ENCODE measurements around the gene D2HGDH. TPM values are rescaled to one million over a fixed set of nuclear protein-coding genes. Genes with fewer than 3 reads are reported as not detected.

D2HGDH gene
- total RNA-seq, 1 donor from 2014 or later, result 55.4 TPM

DNA sequence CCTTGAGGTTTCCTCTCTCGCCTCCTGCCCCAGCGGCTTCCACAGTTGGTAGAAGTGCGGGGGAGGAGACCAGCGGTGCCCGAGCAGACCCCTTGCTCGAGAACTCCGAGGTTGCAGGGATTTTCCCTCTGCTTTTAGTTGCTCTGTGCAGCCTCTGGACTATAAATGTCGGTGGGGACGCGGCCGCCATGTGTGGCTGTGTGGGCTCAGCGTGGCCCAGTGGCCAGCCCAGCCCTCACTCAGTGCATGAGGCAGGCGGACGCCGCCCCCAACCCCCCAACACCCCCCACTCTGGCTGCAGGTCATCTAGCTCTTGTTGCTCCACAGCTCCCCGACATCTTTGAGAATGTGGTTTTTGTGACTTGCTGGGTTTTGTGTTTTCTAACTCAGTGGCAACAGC is 15.3 kb upstream of the D2HGDH start:
- peaks cover 72% of the 10 kb centered on the region for H3K36me3 Mint-ChIP-seq (ENCODE audit: low read depth)
- intact Hi-C loops (cut with micrococcal nuclease), result no loop called here
- POLR2A ChIA-PET, result interaction anchor here (0.6 kb wide), 1 partner anchor 21 kb away, joined by 6 read pairs; no protein-coding TSS in a partner anchor
- DNase-seq (no peak), ATAC-seq (ENCODE audit: low read depth) (no peak)
- H3K4me1 Mint-ChIP-seq, result no peaks in the 10 kb centered on the region
- H3K27ac Mint-ChIP-seq, result no peak overlapping the region
- no peaks in the 10 kb centered on the region for H3K9me3 Mint-ChIP-seq
- TF ChIP-seq, protein P1, sequence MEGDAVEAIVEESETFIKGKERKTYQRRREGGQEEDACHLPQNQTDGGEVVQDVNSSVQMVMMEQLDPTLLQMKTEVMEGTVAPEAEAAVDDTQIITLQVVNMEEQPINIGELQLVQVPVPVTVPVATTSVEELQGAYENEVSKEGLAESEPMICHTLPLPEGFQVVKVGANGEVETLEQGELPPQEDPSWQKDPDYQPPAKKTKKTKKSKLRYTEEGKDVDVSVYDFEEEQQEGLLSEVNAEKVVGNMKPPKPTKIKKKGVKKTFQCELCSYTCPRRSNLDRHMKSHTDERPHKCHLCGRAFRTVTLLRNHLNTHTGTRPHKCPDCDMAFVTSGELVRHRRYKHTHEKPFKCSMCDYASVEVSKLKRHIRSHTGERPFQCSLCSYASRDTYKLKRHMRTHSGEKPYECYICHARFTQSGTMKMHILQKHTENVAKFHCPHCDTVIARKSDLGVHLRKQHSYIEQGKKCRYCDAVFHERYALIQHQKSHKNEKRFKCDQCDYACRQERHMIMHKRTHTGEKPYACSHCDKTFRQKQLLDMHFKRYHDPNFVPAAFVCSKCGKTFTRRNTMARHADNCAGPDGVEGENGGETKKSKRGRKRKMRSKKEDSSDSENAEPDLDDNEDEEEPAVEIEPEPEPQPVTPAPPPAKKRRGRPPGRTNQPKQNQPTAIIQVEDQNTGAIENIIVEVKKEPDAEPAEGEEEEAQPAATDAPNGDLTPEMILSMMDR (IDR thresholded peaks at IDR 0.05), result no peak
- CTCF ChIA-PET, result interaction anchor here (1.2 kb wide), 1 partner anchor 9 kb away, joined by 3 read pairs; no protein-coding TSS in a partner anchor
- no peak overlapping the region for H3K4me3 Mint-ChIP-seq
- H3K27me3 Mint-ChIP-seq, result no peaks in the 10 kb centered on the region

DNA sequence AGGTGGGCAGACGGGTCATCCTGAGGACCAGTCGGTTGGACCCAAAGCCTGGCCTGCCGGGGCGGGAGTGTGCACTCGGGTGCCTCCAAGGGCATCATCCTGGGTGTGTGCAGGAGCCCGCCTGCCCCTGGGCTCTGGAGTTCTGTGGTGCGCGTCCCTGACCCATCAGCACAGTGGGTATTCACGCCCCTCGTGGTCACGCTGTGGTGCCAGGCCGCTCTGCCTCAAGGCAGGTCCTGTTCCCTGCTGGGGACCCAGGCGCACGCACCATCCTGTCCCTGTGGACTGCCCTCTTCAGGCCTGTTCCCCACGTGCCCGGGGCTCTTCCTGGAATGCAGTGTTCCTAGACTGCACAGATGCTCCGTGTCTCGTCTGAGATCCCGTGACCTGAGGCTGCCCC is 14.3 kb upstream of the D2HGDH start:
- CTCF ChIA-PET, result interaction anchor here (1.2 kb wide), 1 partner anchor 10 kb away, joined by 3 read pairs; no protein-coding TSS in a partner anchor
- peaks cover 71% of the 10 kb centered on the region for H3K36me3 Mint-ChIP-seq (ENCODE audit: low read depth)
- no peak overlapping the region for H3K27ac Mint-ChIP-seq
- POLR2A ChIA-PET, result no interaction called here
- H3K4me1 Mint-ChIP-seq, result no peaks in the 10 kb centered on the region
- TF ChIP-seq, protein P1 (IDR thresholded peaks at IDR 0.05), result no peak
- ATAC-seq (ENCODE audit: low read depth), result no peak
- intact Hi-C loops (cut with micrococcal nuclease), result no loop called here
- H3K4me3 Mint-ChIP-seq, result no peak overlapping the region
- DNase-seq, result no peak
- no peaks in the 10 kb centered on the region for H3K27me3 Mint-ChIP-seq
- no peaks in the 10 kb centered on the region for H3K9me3 Mint-ChIP-seq

DNA sequence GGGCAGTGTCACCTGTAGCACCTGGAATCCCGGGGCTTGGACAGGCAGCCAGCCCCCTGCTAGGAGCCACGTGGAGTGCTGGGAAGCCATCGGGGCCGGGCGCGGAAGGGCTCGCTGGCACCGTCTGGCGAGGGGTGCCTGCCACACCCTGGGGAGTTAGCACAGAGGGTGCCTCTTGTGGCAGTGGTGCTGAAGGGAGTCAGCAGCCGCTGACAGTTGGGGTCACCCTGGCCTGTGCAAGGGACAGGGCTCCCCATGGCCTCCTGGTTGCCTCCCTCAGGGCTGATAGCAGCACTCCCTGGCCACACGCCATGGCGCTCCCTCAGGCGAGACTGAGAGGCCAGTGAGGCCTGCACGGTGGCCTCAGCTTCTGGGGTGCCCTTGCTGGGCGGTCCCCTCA is 13.9 kb upstream of the D2HGDH start:
- no peaks in the 10 kb centered on the region for H3K9me3 Mint-ChIP-seq
- ChIA-PET CTCF (no interaction called here), POLR2A (interaction anchor here (0.8 kb wide), 1 partner anchor 19 kb away, joined by 3 read pairs; no protein-coding TSS in a partner anchor)
- ATAC-seq (ENCODE audit: low read depth) (no peak), DNase-seq (no peak)
- intact Hi-C loops (cut with micrococcal nuclease), result no loop called here
- no peaks in the 10 kb centered on the region for H3K27me3 Mint-ChIP-seq
- H3K27ac Mint-ChIP-seq, result no peak overlapping the region
- H3K4me1 Mint-ChIP-seq, result no peaks in the 10 kb centered on the region
- H3K36me3 Mint-ChIP-seq (ENCODE audit: low read depth), result peaks cover 72% of the 10 kb centered on the region
- no peak overlapping the region for H3K4me3 Mint-ChIP-seq
- TF ChIP-seq, protein P1 (IDR thresholded peaks at IDR 0.05), result no peak

- Mint-ChIP-seq H3K9me3 (no peaks in the 10 kb centered on the region), H3K27ac (no peak overlapping the region), H3K4me3 (no peak overlapping the region), H3K27me3 (no peaks in the 10 kb centered on the region), H3K4me1 (no peaks in the 10 kb centered on the region), H3K36me3 (ENCODE audit: low read depth) (peaks cover 62% of the 10 kb centered on the region)
- ChIA-PET POLR2A (interaction anchor here (1.0 kb wide), 1 partner anchor 10 kb away, joined by 8 read pairs; no protein-coding TSS in a partner anchor), CTCF (no interaction called here)
- DNase-seq (no peak), ATAC-seq (ENCODE audit: low read depth) (no peak)
- intact Hi-C loops (cut with micrococcal nuclease), result no loop called here
- TF ChIP-seq, protein P1 (IDR thresholded peaks at IDR 0.05), result no peak
These were observed 12.6 kb upstream of the D2HGDH start for GRCh38 chr2:241721852-241722251.

GRCh38 chr2:241722896-241723454 is 11.5 kb upstream of the D2HGDH start:
- no peaks in the 10 kb centered on the region for H3K4me1 Mint-ChIP-seq
- intact Hi-C loops (cut with micrococcal nuclease), result no loop called here
- ChIA-PET CTCF (interaction anchor here (1.0 kb wide), 1 partner anchor 10 kb away, joined by 3 read pairs; no protein-coding TSS in a partner anchor), POLR2A (interaction anchor here (1.1 kb wide), 1 partner anchor 11 kb away, joined by 3 read pairs; the partner anchor contains the start of gene D2HGDH)
- no peaks in the 10 kb centered on the region for H3K9me3 Mint-ChIP-seq
- ATAC-seq (ENCODE audit: low read depth), result no peak
- TF ChIP-seq, protein P1 (IDR thresholded peaks at IDR 0.05), result no peak
- peaks cover 56% of the 10 kb centered on the region for H3K36me3 Mint-ChIP-seq (ENCODE audit: low read depth)
- no peak for DNase-seq
- H3K27me3 Mint-ChIP-seq, result no peaks in the 10 kb centered on the region
- H3K4me3 Mint-ChIP-seq, result no peak overlapping the region
- H3K27ac Mint-ChIP-seq, result no peak overlapping the region

Data from activated B cell treated with CpG ODN at 0.5 μM for 24 hours (primary cell).